ENCODE data around the gene POLR2C. TPM values are rescaled to one million over a fixed set of nuclear protein-coding genes. Genes with fewer than 3 reads are reported as not detected.
"Not testable (repeated sequence)": the region's sequence is repeated elsewhere in the genome, so short reads cannot be mapped to it uniquely, and the experiment has no call there.

POLR2C gene
- total RNA-seq, 5 donors from 2014 or later (not counting 1 experiment from before 2014, with no cell fraction given) = 63.8 to 93.9 (median 69.0) TPM

DNA sequence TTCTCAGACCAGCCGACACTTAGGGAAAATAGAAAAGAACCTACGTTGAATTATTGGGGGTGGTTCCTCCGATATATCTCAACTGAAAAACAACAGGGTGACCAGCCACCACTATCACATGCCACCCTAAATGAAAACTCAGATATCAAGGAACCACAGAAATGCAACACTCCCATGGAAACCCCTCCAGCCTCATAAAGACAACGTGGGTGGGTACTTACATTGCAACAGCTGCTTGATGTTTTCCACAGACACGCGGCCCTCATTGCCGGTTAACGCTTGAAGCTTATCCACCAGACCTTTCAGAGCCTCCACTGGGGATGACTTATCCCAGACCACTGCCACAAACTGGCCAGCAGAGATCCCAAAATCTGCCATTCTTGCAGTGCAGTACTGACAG lies 21.9 kb upstream of the POLR2C start:
- POLR2A ChIA-PET; DNase-seq; H3K4me3 ChIP-seq (ENCODE audit: control insufficient read depth in 1 of 2, extremely low read depth in 1 of 2, low read length in 1 of 2); H3K4me1 ChIP-seq (ENCODE audit: control insufficient read depth in 1 of 2, extremely low read depth in 1 of 2, insufficient read depth in 2 of 2, low read length in 2 of 2); CTCF ChIA-PET; H3K27ac Mint-ChIP-seq; H3K27me3 ChIP-seq (replicated peaks in 1 of 2; ENCODE audit: control insufficient read depth in 2 of 2, extremely low read depth in 1 of 2, insufficient read depth in 2 of 2, low read length in 1 of 2); H3K27me3 Mint-ChIP-seq; H3K27ac ChIP-seq (ENCODE audit: low read length); ATAC-seq (replicated peaks in 1 of 4); H3K4me3 Mint-ChIP-seq; H3K9me3 ChIP-seq: not testable (repeated sequence)
- peaks cover 3 to 40% of the 10 kb centered on the region in 2 donors for H3K36me3 ChIP-seq (ENCODE audit: control insufficient read depth in 2 of 2, extremely low read depth in 1 of 2, insufficient read depth in 1 of 2, low read length in 1 of 2)
- 100% methylated on average over 5 of the region's 8 CpGs for WGBS (ENCODE audit: insufficient coverage)
- Mint-ChIP-seq H3K9me3 (peaks cover 0 to 15% (median 3%) of the 10 kb centered on the region in 3 donors), H3K36me3 (peaks cover 53% of the 10 kb centered on the region), H3K4me1 (peaks cover 10 to 25% (median 20%) of the 10 kb centered on the region in 3 donors)

DNA sequence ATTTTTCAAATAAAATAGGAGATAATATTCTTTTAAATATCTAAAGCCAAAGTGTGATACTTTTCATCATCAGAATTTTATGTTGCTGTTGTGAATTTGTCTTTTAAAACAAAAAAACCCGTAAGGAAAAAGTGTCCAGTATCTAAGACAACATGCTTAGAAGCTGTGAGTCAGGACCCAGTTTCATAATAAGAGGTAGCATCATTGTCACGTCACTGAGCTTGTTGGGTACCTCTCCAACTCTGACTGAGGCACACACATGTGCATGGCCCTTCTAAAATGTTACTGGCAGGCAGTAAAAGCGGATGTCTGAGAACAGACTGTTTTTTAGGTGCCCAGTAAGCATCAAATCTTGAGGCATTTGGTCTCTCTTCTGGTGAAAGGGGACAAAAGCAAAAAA lies 17.8 kb upstream of the POLR2C start:
- Mint-ChIP-seq H3K9me3 (peaks cover 0 to 12% (median under 1%) of the 10 kb centered on the region in 3 donors), H3K4me1 (peaks cover 31 to 47% (median 45%) of the 10 kb centered on the region in 3 donors), H3K36me3 (peaks cover 29% of the 10 kb centered on the region), H3K27me3 (no peaks in the 10 kb centered on the region), H3K4me3 (no peak overlapping the region), H3K27ac (no peak overlapping the region)
- no peaks in the 10 kb centered on the region for H3K9me3 ChIP-seq
- H3K36me3 ChIP-seq (ENCODE audit: control insufficient read depth in 2 of 2, extremely low read depth in 1 of 2, insufficient read depth in 1 of 2, low read length in 1 of 2) = peaks cover 0 to 13% of the 10 kb centered on the region in 2 donors
- no peak for ATAC-seq (replicated peaks in 1 of 4)
- CTCF ChIA-PET = interaction anchor here (0.7 to 1.4 kb wide), 2 partner anchors 28 to 580 kb away, joined by 3 read pairs; no protein-coding TSS in a partner anchor
- POLR2A ChIA-PET = interaction anchor here (0.6 to 1.0 kb wide), 2 partner anchors 11 to 239 kb away, joined by 3 read pairs; no protein-coding TSS in a partner anchor
- H3K27me3 ChIP-seq (replicated peaks in 1 of 2; ENCODE audit: control insufficient read depth in 2 of 2, extremely low read depth in 1 of 2, insufficient read depth in 2 of 2, low read length in 1 of 2) = no peaks in the 10 kb centered on the region
- no peak overlapping the region for H3K4me3 ChIP-seq (ENCODE audit: control insufficient read depth in 1 of 2, extremely low read depth in 1 of 2, low read length in 1 of 2)
- no peak overlapping the region for H3K27ac ChIP-seq (ENCODE audit: low read length)
- peaks cover 4 to 26% of the 10 kb centered on the region in 2 experiments for H3K4me1 ChIP-seq (ENCODE audit: control insufficient read depth in 1 of 2, extremely low read depth in 1 of 2, insufficient read depth in 2 of 2, low read length in 2 of 2)
- DNase-seq = no peak
- WGBS (ENCODE audit: insufficient coverage) = 81% methylated on average over 2 of the region's 3 CpGs

DNA sequence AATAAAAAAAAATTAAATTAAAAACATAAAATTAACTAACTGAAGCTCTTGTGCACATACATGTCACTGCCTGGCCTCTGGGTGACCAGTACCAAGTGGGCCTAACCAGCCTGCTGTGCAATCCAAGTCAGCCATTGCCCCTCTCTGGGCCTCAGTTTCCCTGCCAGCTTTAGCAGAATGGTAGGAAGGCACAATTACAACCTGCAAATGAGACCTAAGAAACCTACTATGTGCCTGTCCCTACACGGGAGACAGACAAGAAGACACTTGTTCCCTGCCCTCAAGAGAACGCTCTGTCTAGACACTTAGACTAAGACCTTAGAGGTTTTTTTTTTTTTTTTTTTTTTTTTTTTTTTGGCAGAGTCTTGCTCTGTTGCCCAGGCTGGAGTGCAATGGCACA lies 17.0 kb upstream of the POLR2C start:
- Histone ChIP-seq H3K4me1 (ENCODE audit: control insufficient read depth in 1 of 2, extremely low read depth in 1 of 2, insufficient read depth in 2 of 2, low read length in 2 of 2) (peaks cover 4 to 26% of the 10 kb centered on the region in 2 experiments), H3K27ac (ENCODE audit: low read length) (no peak overlapping the region), H3K4me3 (ENCODE audit: control insufficient read depth in 1 of 2, extremely low read depth in 1 of 2, low read length in 1 of 2) (no peak overlapping the region), H3K36me3 (ENCODE audit: control insufficient read depth in 2 of 2, extremely low read depth in 1 of 2, insufficient read depth in 1 of 2, low read length in 1 of 2) (peaks cover 0 to 9% of the 10 kb centered on the region in 2 donors), H3K9me3 (no peaks in the 10 kb centered on the region), H3K27me3 (replicated peaks in 1 of 2; ENCODE audit: control insufficient read depth in 2 of 2, extremely low read depth in 1 of 2, insufficient read depth in 2 of 2, low read length in 1 of 2) (no peaks in the 10 kb centered on the region)
- ATAC-seq (replicated peaks in 1 of 4) (no peak), DNase-seq (no peak)
- peaks cover 33 to 49% (median 46%) of the 10 kb centered on the region in 3 donors for H3K4me1 Mint-ChIP-seq
- H3K9me3 Mint-ChIP-seq = peaks cover 0 to 4% (median 0%) of the 10 kb centered on the region in 3 donors
- WGBS (ENCODE audit: insufficient coverage) = no CpG with 5 or more reads among the region's 2 CpGs
- H3K27me3 Mint-ChIP-seq = no peaks in the 10 kb centered on the region
- H3K4me3 Mint-ChIP-seq = peak overlapping the region in 2 of 3 donors; percentile 45 to 47
- ChIA-PET POLR2A (no interaction called here), CTCF (interaction anchor here in 1 of 2 donors (0.5 kb wide), 1 partner anchor 277 kb away, joined by 4 read pairs; no protein-coding TSS in a partner anchor)
- H3K27ac Mint-ChIP-seq = no peak overlapping the region
- peaks cover 23% of the 10 kb centered on the region for H3K36me3 Mint-ChIP-seq

DNA sequence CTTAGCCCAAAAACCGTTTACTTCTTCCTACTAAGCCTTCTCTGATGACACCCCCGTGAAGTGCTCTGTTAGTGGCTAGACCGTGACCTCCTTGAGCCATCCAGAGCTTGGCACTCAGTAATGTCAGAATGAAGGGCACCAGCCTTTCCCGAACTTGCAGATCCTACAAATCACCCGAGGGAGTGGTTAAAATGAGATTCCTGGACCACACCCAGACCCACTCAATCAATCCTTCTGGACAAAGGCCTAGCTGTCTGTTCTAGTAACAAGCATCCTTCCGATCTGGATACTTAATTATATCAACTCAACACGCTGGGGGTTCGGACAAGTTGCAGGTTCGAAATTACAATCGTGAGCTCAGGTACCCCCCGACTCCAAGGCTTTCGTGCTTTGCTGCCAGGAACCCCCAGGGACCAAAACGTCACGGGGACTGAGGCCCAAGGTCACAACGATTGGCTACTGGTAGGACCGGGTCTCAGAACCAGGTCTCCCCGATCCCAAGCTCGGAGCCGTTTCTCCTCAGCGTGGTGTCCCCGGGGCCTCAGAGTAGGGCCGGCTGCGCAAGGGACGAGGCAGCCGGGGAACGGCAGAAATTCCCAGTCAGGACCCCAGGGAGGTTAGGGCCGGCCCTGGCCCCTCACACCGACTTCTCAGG lies 15.8 kb upstream of the POLR2C start:
- H3K36me3 Mint-ChIP-seq = peaks cover 16% of the 10 kb centered on the region
- peaks cover 4 to 26% of the 10 kb centered on the region in 2 experiments for H3K4me1 ChIP-seq (ENCODE audit: control insufficient read depth in 1 of 2, extremely low read depth in 1 of 2, insufficient read depth in 2 of 2, low read length in 2 of 2)
- peak overlapping the region; percentile 66 to 95 for H3K4me3 ChIP-seq (ENCODE audit: control insufficient read depth in 1 of 2, extremely low read depth in 1 of 2, low read length in 1 of 2)
- ChIA-PET POLR2A (interaction anchor here in 1 of 2 donors (0.6 to 1.6 kb wide), 2 partner anchors 16 to 996 kb away, joined by 3 to 9 read pairs; partner anchors contain the start of genes NUDT21, OGFOD1 and POLR2C), CTCF (interaction anchor here (0.5 to 1.2 kb wide), 6 partner anchors 12 to 145 kb away, joined by 3 to 6 read pairs (median 4); partner anchors contain the start of genes CCDC102A (in 1 of the 2) and POLR2C (in 1 of the 2))
- 3% methylated on average over 25 of the region's 28 CpGs for WGBS (ENCODE audit: insufficient coverage)
- H3K4me1 Mint-ChIP-seq = peaks cover 33 to 48% (median 45%) of the 10 kb centered on the region in 3 donors
- peak; percentile 9 to 26 (median 20) for ATAC-seq (replicated peaks in 1 of 4)
- H3K36me3 ChIP-seq (ENCODE audit: control insufficient read depth in 2 of 2, extremely low read depth in 1 of 2, insufficient read depth in 1 of 2, low read length in 1 of 2) = peaks cover 3 to 11% of the 10 kb centered on the region in 2 donors
- H3K9me3 Mint-ChIP-seq = no peaks in the 10 kb centered on the region
- no peaks in the 10 kb centered on the region for H3K27me3 ChIP-seq (replicated peaks in 1 of 2; ENCODE audit: control insufficient read depth in 2 of 2, extremely low read depth in 1 of 2, insufficient read depth in 2 of 2, low read length in 1 of 2)
- DNase-seq = peak in 9 of 35 experiments; percentile 1 to 33 (median 6)
- H3K27me3 Mint-ChIP-seq = no peaks in the 10 kb centered on the region
- peak overlapping the region; percentile 59 for H3K27ac ChIP-seq (ENCODE audit: low read length)
- peak overlapping the region; percentile 78 to 88 for H3K27ac Mint-ChIP-seq
- H3K9me3 ChIP-seq = no peaks in the 10 kb centered on the region
- peak overlapping the region; percentile 87 to 90 (median 89) for H3K4me3 Mint-ChIP-seq

DNA sequence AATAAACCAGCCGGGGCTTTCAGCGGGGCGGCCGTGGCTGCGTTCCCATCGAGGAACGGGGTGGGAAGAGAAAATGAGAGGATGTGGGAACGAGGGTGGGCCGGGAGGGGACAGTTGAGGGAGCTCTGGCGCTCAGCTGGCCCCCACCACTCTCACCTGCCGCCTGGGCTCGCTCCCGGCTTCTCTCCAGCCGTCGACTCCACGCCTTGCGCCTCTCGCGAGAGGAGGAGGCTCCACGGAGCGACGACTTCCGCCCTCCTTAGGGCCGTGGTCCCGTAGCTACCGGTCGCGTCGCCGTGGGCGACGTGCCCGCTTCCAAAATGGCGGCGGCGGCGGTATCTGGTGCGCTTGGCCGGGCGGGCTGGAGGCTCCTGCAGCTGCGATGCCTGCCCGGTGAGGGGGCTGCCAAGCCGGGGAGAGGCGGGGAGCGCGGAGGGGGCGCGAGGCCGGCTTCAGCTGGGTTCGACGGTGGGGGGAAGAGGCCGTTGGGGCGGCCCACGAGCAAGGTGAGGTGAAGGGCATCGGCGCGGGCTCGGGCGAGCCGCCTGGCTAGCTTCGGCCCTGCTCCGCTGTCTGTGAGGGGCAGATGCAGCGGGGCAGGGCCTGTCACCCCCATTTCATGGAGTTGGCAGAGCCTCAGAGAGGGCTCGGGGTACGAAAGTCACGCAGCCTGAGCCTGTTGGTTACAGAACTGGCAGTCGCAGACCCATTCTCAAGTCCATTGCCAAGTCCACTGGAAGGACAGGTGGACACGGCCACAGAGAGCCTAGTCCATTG lies 15.1 kb upstream of the POLR2C start, which contains the start of the genes CIAPIN1 and COQ9:
Gene CIAPIN1 (minus strand): TSS at position 200 of the 777 bp plus-strand sequence. CDS start 6,457 bp downstream, outside the sequence.
Gene COQ9 (plus strand): TSS at position 294 of the 777 bp plus-strand sequence. CDS start 27 bp downstream, at position 321.
- ATAC-seq (replicated peaks in 1 of 4) = peak; percentile 99
- Histone ChIP-seq H3K36me3 (ENCODE audit: control insufficient read depth in 2 of 2, extremely low read depth in 1 of 2, insufficient read depth in 1 of 2, low read length in 1 of 2) (peaks cover 3 to 15% of the 10 kb centered on the region in 2 donors), H3K9me3 (no peaks in the 10 kb centered on the region), H3K4me3 (ENCODE audit: control insufficient read depth in 1 of 2, extremely low read depth in 1 of 2, low read length in 1 of 2) (peak within 1 kb of the TSS; percentile 66 to 95), H3K27ac (ENCODE audit: low read length) (peak within 1 kb of the TSS; percentile 59), H3K27me3 (replicated peaks in 1 of 2; ENCODE audit: control insufficient read depth in 2 of 2, extremely low read depth in 1 of 2, insufficient read depth in 2 of 2, low read length in 1 of 2) (no peaks in the 10 kb centered on the region), H3K4me1 (ENCODE audit: control insufficient read depth in 1 of 2, extremely low read depth in 1 of 2, insufficient read depth in 2 of 2, low read length in 2 of 2) (peaks cover 4 to 26% of the 10 kb centered on the region in 2 experiments)
- WGBS (ENCODE audit: insufficient coverage) = under 1% methylated on average over 54 of the region's 68 CpGs
- peak; percentile 83 to 95 (median 92) for DNase-seq
- Mint-ChIP-seq H3K4me1 (peaks cover 33 to 46% (median 45%) of the 10 kb centered on the region in 3 donors), H3K36me3 (peaks cover 14% of the 10 kb centered on the region), H3K4me3 (peak within 1 kb of the TSS; percentile 87 to 90 (median 89)), H3K27ac (peak within 1 kb of the TSS; percentile 78 to 88), H3K27me3 (no peaks in the 10 kb centered on the region), H3K9me3 (no peaks in the 10 kb centered on the region)
- CTCF ChIA-PET = interaction anchor here (0.5 to 1.2 kb wide), 7 partner anchors 12 to 145 kb away, joined by 3 to 6 read pairs (median 3); partner anchors contain the start of genes CCDC102A (in 1 of the 2) and POLR2C (in 1 of the 2)
- POLR2A ChIA-PET = interaction anchor here in 1 of 2 donors (0.5 to 1.6 kb wide), 4 partner anchors 15 to 996 kb away, joined by 3 to 9 read pairs (median 4); partner anchors contain the start of genes ARL2BP, NUDT21, OGFOD1 and POLR2C
